HCEC 1CT (cell line): ENCODE data around the gene MTPN.

Experiments used
- DNase-seq: peaks from one replicate; pipeline ENCODE4 v3.0.0-alpha.2; 2017

MTPN gene

DNA sequence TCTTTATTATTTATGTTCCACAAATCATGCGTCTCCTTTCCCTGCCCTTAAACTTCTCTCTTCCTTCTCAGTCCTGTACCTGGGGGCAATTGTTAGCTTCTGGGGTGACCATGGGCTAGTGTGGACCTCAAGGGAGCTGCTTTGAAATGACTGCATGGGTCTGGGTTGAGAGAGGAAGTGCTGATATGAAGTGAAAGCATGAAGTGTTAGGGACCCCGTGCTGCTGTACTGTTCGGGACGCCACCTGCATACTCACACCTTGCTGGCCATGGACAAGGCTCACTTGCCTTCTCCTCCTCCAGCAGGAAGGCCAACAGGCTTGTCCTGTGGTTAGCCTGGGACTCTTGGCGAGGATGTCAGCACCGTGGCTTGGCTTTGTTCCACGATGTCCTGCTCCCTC, 56.7 kb downstream of the MTPN start:
- DNase-seq: no peak

DNA sequence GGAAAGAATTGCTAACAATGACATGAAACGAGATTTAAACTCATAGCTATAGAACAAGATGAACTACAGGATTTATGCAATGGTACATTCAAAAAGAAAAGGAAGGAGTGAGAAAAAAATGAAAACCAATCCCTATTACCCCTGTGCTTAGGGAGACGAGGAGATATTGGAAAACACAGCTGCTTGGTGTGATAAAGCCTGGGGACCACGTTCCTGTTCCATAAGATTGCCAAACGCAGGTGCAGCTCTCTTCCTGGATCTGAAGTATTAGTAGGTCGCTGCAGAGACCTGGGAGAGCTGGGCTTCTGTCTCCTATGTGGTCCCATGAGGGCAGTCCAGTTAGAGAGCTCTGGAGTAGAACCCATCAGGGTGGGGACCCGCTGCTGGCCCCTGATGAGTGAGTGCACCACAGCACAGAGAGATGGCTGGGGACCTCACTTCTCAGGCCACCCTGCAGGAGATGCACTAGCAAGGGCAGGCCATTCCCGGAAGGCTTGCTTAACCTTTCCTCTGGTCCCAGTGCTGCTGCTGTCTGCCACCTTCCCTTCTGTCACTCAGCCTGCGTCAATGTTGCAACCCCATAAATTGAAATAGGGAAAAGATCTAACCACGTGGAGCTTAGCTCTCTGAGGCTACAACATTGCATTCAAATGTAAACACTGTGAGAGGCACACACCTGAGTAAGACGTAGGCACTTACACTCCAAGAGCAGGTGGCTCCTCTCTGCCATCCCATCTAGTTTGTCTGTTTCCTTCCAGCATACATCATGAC, 57.9 kb downstream of the MTPN start:
- DNase-seq: no peak

DNA sequence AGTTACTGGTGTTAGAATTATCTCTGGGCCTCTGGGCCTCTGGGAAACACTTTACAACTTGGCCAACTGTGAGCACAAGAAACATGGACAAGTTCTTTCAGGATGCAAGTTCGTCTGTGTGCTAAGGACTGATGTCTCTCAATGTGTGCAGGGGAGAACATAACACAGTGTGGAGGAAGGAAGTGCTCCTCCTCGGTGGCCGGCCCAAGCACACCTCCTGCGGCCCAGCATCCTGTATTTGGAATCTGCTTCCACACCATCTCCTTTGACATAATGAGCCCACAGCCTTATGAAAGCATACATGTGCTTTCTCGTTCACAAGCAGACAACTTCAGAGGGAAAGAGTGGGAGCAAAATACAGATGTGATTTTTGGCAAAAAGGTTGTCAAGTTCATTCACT, 59.0 kb downstream of the MTPN start:
- no peak for DNase-seq

GRCh38 chr7:135917721-135918120, 59.4 kb downstream of the MTPN start:
- DNase-seq: no peak

GRCh38 chr7:135914346-135914745, 62.8 kb downstream of the MTPN start:
- DNase-seq: no peak

GRCh38 chr7:135913404-135913803, 63.8 kb downstream of the MTPN start:
- no peak for DNase-seq

DNA sequence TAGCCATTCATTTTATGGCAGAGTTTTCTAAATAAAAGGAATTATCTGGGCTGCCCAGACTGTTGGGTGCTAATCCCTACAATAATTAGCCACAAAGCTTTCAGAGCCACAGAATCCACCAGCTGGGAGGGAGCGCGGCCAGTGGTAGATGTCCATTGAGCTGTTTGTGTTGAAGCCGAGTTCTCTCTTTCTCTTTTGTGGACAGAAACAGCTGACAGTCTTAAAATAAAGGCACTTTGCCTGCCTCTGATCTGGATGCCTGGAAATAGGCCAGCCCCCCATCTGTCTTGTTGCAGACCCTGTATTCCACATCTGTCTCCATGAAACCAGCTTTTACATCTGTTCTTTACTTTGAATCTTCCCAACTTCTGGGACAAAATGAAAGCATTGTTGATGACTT, 66.1 kb downstream of the MTPN start:
- DNase-seq: no peak

GRCh38 chr7:135910393-135911036, 66.6 kb downstream of the MTPN start:
- no peak for DNase-seq

GRCh38 chr7:135905858-135906257, 71.3 kb downstream of the MTPN start:
- no peak for DNase-seq

DNA sequence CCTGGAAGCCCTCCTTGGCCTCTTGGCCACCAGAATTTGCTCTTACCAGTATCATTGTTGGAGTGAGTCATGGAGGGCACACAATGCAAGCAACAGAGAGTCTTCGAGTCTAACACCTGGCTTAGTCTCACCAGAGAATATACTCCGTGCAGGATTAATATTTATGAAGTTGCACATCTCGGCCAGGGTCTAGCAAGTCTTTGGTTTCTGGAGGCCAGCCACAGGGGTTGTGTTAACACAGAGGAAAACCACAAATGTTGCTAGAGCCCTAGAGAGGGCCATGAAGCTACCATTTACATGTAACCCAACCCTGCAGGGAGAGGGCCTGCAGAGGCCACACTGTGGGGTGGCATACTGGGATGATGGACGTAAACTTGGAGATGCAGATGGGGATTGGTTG, 71.8 kb downstream of the MTPN start:
- DNase-seq: no peak

DNA sequence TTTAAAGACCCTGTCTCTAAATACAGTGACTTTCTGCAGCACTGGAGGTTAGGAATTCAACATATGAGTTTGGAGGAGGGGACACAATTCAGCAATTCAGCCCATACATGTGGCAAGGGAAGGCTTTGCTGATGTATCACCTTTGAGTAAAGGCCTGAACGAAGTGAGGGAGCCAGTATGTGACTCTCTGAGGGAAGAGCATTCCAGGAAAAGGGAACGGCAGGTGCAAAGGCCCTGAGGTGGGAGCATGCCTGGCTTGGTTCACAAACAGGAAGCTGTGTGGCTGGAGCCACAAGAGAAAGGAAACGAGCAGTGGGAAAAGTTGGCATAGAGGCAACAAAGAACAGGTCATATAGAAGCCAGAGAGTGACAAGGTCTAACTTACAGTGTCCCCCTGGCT, 72.9 kb downstream of the MTPN start:
- DNase-seq: no peak

- no peak for DNase-seq
These were observed 75.3 kb downstream of the MTPN start for GRCh38 chr7:135901585-135902540.

DNA sequence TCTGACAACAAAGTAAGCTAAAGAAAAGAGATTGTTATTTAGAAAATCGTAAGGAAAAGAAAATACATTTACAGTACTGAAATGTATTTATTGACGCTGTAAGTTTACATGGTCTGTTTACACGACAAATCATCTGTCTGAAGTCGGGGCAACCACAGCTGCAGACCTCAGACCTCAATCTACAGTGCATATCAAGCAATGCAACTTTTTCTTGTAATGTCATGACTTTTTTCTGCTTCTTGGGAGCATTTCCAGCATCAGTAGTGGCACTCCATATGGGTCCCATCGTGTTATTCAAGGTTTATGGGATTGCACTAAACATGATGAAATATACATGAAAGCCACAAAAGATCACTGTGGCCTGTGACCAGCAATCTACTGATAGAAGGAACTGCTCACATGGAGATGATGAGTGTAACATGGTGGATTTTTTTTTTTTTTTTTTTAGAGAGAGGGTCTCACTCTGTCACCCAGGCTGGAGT, 77.1 kb downstream of the MTPN start:
- no peak for DNase-seq

DNA sequence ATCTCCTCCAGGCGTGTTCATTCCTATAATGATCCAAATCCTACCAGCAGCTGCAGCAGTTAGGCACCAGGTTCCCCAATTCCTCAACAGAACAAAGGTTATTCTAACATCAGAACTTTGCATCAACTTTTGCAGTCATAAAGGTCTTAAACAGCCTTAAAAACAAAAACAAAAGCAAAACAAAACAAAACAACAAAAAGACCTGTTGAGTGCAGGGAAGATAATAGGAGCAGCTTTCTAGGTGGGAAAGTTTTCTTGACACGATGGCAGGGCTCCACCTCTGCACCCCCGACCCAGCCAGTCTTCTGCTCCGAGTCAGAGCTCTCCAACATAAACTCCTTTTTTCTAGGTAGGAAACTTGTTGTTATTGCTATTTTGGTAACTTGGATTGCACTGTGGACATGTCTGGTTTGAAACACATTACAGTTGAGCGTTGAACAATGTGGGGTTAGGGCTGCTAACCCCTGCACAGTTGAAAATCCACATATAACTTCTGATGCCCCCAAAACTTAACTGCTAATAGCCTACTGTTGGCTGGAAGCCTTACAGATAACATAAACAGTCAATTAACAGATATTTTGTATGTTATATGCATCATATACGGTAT, 77.6 kb downstream of the MTPN start:
- DNase-seq: no peak

GRCh38 chr7:135898226-135898625, 78.9 kb downstream of the MTPN start:
- DNase-seq: no peak

DNA sequence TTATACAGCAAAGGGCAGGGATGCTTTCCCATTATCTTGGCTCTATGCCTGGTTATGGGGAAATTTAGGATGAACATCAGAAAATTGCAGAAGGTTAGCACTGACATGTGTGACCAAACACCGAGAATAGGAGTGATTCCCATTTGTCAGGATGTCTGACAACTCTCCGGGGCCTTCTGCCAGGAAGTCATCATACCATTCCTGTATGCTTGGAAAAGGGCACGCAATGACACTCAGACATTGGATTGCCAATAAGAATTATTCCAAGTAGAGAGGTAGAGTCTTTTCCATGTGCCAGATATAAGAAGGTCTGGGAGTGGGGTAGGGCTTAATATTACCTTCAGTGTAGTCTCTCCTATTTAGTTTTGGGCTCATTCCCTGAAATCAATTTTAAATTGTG, 82.3 kb downstream of the MTPN start:
- no peak for DNase-seq

- DNase-seq: no peak
These were observed 87.3 kb downstream of the MTPN start for GRCh38 chr7:135889823-135890222.

DNA sequence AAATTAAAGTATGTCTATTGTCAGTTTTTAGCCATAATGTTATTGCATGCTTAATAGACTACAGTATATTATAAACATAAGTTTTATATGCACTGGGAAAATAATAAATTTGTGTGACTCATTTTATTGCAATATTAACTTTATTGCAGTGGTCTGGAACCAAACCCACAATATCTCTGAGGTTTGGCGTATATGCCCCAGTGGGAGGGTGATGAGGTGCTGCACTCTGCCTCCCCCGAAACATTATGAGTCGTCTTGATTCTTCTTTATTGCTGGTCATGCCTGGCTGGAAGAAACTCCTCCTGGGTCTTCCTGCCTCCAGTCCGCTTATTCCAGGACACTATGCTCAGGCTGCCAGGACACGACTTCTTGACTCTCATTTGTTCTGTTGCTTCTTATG, 88.4 kb downstream of the MTPN start:
- DNase-seq: no peak

DNA sequence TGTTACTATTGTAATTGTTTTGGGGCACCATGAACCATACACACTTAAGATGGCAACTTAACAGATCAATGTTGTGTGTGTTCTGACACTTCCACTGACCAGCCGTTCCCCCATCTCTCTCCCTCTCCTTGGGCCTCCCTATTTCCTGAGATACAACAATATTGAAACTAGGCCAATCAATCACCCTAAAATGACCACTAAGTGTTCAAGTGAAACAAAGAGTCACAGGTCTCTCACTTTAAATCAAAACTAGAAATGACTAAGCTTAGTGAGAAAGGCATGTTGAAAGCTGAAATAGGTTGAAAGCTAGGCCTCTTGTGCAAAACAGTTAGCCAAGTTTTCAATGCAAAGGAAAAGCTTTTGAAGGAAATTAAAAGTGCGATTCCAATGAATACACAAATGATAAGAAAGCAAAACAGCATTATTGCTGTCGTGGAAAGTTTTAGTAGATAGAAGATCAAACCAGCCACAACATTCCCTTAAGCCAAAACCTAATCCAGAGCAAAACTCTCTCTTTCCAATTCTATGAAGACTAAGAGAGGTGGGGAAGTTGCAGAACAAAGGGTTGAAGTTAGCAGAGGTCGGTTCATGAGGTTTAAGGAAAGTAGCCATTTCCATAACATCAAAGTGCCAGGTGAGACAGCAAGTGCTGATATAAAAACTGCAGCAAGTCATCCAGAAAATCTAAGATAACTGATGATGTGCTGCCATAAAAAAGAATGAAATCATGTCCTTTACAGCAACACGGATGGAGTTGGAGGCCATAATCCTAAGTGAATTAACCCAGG, 90.6 kb downstream of the MTPN start:
- no peak for DNase-seq

DNA sequence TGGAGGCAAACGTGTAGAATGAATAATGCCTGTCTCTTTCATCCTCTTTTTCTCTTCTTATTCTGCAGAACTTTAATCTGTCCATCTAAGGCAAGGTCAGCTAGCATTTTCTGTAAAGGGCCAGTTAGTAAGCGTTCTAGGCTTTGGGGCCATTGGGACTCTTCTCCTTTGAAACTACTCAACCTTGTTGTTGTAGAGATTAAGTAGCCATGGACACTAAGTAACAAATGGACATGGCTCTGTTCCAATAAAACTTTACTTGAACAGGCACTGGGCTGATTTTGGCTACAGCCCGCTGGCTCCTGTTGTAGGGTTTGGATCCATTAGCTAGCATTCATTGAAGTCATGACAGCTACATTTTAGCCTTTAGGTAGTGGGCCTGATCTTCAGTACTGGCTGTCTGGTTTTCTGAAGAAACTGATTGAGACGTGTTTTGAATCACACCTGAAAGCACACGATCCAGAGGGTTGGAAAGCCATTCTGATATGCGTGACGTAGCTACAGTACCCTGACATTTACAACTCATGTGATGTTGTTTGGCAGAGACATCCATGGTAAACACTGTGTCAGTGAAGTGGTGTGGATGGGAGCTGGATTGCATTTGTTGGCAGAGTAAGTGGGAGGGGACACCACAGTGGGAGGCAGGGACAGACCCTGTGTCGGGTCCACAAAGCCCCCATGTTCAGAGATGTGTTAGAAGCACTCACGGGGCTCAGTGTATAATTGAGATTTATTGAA, 92.5 kb downstream of the MTPN start:
- DNase-seq: no peak

DNA sequence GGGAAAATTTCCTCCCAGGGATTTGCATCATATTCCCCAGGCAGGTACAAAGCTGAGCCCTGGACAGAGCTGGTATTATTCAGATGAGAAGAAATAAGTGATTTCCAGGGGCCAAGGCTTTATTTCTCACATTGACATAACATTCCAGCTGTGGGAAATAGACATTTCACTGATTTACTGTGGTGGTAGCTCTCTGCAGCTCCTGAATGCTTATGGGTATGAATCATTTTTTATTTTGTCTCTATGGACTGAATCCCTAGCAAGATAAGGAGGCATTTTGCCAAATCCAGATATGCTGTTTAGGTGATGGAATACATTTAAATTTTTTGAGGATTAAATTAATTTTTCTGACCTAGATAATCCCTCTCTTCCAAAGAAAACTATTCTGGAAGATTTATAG, 97.9 kb downstream of the MTPN start:
- no peak for DNase-seq

GRCh38 chr7:135878284-135878683, 98.9 kb downstream of the MTPN start:
- DNase-seq: no peak
